DOHH2 (cell line): Measurements from ENCODE around the gene IGF2BP2.

Source experiments
- H3F3A ChIP-seq: fragments of 200-600 bp; sonication (generic), shearing (Covaris generic); 2 replicates; pipeline ENCODE4 v1.6.0; 2016; ENCODE audit warnings: antibody characterized with exemption, mild to moderate bottlenecking; ENCODE audit not compliant: control insufficient read depth, insufficient read depth
- H3K27ac ChIP-seq: fragments of 200-600 bp; sonication (generic); 2 replicates; pipeline ENCODE4 v1.5.1; 2014; ENCODE audit warnings: low read depth, mild to moderate bottlenecking, low read length, moderate library complexity
- H3K27me3 ChIP-seq: fragments of 200-600 bp; sonication (generic); 2 replicates; pipeline ENCODE4 v1.6.1; 2014; ENCODE audit warnings: mild to moderate bottlenecking, low read length, mixed read lengths; ENCODE audit not compliant: control insufficient read depth
- H3K36me3 ChIP-seq: fragments of 200-600 bp; sonication (generic); 2 replicates; pipeline ENCODE4 v1.6.1; 2014; ENCODE audit warnings: mild to moderate bottlenecking, low read length, moderate library complexity, mixed read lengths; ENCODE audit not compliant: control insufficient read depth
- H3K4me1 ChIP-seq: fragments of 200-600 bp; sonication (generic); 2 replicates; pipeline ENCODE4 v1.6.1; 2014; ENCODE audit warnings: mild to moderate bottlenecking, low read length, mixed read lengths; ENCODE audit not compliant: control insufficient read depth
- H3K4me2 ChIP-seq: fragments of 200-600 bp; sonication (generic); 2 replicates; pipeline ENCODE4 v1.6.0; 2014; ENCODE audit warnings: mild to moderate bottlenecking, low read length, moderate library complexity
- H3K4me3 ChIP-seq: fragments of 200-600 bp; sonication (generic); 2 replicates; pipeline ENCODE4 v1.5.1; 2014; ENCODE audit warnings: mild to moderate bottlenecking, low read length, mixed read lengths
- H3K79me2 ChIP-seq: fragments of 200-600 bp; sonication (generic); 2 replicates; pipeline ENCODE4 v1.6.1; 2014; ENCODE audit warnings: mild to moderate bottlenecking, low read length, mixed read lengths; ENCODE audit not compliant: control insufficient read depth
- H3K9me2 ChIP-seq: fragments of 200-600 bp; sonication (generic); replicated peaks from 2 replicates; pipeline ENCODE4 v1.6.1; 2014; ENCODE audit warnings: mild to moderate bottlenecking, low read length, mixed read lengths; ENCODE audit not compliant: control insufficient read depth
- H3K9me3 ChIP-seq: fragments of 200-600 bp; sonication (generic); 2 replicates; pipeline ENCODE4 v1.6.1; 2014; ENCODE audit warnings: antibody characterized with exemption, low read length, mixed read lengths; ENCODE audit not compliant: control insufficient read depth, insufficient read depth
- H4K20me1 ChIP-seq: fragments of 200-600 bp; sonication (generic); 2 replicates; pipeline ENCODE4 v1.6.0; 2014; ENCODE audit warnings: low read depth, mild to moderate bottlenecking, antibody characterized with exemption, low read length, moderate library complexity; ENCODE audit not compliant: control insufficient read depth, insufficient read depth
- EZH2phosphoT487 ChIP-seq: fragments of 200-600 bp; sonication (generic); IDR thresholded peaks from 2 replicates; pipeline ENCODE4 v1.6.1; 2017; ENCODE audit warnings: borderline replicate concordance, mild to moderate bottlenecking, antibody characterized with exemption, low read length, moderate library complexity, mixed read lengths
- TF ChIP-seq, protein P1 (sequence below): fragments of 200-600 bp; sonication (generic); IDR thresholded peaks from one replicate; pipeline ENCODE4 v1.5.1; 2014; ENCODE audit warnings: antibody characterized with exemption, mild to moderate bottlenecking, low read depth, low read length; ENCODE audit not compliant: poor library complexity, severe bottlenecking

IGF2BP2 gene

GRCh38 chr3:185733980-185734724 is 90.7 kb downstream of the IGF2BP2 start:
- H3K79me2 ChIP-seq = no peaks in the 10 kb centered on the region
- no peaks in the 10 kb centered on the region for H3K9me2 ChIP-seq
- H3K27me3 ChIP-seq = no peaks in the 10 kb centered on the region
- H3K4me2 ChIP-seq = 0 out of 2 replicates have a peak overlapping the region, but pooled peaks have one; percentile 4
- H3K27ac ChIP-seq = no peak overlapping the region
- no peaks in the 10 kb centered on the region for H3K36me3 ChIP-seq
- H3K4me1 ChIP-seq = peaks cover 38% of the 10 kb centered on the region
- no peaks in the 10 kb centered on the region for H3F3A ChIP-seq
- no peaks in the 10 kb centered on the region for H3K9me3 ChIP-seq
- H4K20me1 ChIP-seq = no peaks in the 10 kb centered on the region
- TF ChIP-seq EZH2phosphoT487 = no peak
- TF ChIP-seq, protein P1, sequence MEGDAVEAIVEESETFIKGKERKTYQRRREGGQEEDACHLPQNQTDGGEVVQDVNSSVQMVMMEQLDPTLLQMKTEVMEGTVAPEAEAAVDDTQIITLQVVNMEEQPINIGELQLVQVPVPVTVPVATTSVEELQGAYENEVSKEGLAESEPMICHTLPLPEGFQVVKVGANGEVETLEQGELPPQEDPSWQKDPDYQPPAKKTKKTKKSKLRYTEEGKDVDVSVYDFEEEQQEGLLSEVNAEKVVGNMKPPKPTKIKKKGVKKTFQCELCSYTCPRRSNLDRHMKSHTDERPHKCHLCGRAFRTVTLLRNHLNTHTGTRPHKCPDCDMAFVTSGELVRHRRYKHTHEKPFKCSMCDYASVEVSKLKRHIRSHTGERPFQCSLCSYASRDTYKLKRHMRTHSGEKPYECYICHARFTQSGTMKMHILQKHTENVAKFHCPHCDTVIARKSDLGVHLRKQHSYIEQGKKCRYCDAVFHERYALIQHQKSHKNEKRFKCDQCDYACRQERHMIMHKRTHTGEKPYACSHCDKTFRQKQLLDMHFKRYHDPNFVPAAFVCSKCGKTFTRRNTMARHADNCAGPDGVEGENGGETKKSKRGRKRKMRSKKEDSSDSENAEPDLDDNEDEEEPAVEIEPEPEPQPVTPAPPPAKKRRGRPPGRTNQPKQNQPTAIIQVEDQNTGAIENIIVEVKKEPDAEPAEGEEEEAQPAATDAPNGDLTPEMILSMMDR = peak; percentile 72
- no peak overlapping the region for H3K4me3 ChIP-seq

GRCh38 chr3:185732782-185733181 is 92.1 kb downstream of the IGF2BP2 start:
- Histone ChIP-seq H3K4me3 (no peak overlapping the region), H3K9me3 (no peaks in the 10 kb centered on the region), H3K79me2 (no peaks in the 10 kb centered on the region), H3K27me3 (0 out of 2 replicates have a peak, but pooled peaks cover 2% of the 10 kb centered on the region), H3K4me2 (no peak overlapping the region; the same call in 1 of the 2 replicates), H3K9me2 (no peaks in the 10 kb centered on the region), H3F3A (no peaks in the 10 kb centered on the region), H3K27ac (no peak overlapping the region), H3K4me1 (peaks cover 27% of the 10 kb centered on the region), H3K36me3 (no peaks in the 10 kb centered on the region), H4K20me1 (no peaks in the 10 kb centered on the region)
- no peak for TF ChIP-seq EZH2phosphoT487
- TF ChIP-seq, protein P1 = no peak

DNA sequence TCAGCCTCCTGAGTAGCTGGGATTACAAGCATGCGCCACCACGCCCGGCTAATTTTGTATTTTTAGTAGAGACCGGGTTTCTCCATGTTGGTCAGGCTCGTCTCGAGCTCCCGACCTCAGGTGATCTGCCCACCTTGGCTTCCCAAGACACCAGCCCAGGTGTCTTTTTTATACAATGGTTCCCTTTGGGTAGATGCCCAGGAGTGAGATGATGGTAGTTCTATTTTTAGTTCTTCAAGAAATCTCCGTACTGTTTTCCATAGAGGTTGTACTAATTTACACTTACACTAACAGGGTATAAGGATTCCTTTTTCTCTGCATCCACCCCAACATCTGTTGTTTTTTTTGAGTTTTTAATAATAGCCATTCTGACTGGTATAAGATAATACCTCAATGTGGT is 94.3 kb downstream of the IGF2BP2 start:
- H3K9me3 ChIP-seq = no peaks in the 10 kb centered on the region
- no peaks in the 10 kb centered on the region for H3K36me3 ChIP-seq
- peaks cover 9% of the 10 kb centered on the region for H3K27me3 ChIP-seq
- no peak overlapping the region for H3K4me2 ChIP-seq
- TF ChIP-seq EZH2phosphoT487 = no peak
- TF ChIP-seq, protein P1 = no peak
- no peak overlapping the region for H3K4me3 ChIP-seq
- H3F3A ChIP-seq = no peaks in the 10 kb centered on the region
- no peaks in the 10 kb centered on the region for H3K79me2 ChIP-seq
- H3K27ac ChIP-seq = no peak overlapping the region
- H3K9me2 ChIP-seq = no peaks in the 10 kb centered on the region
- H4K20me1 ChIP-seq = no peaks in the 10 kb centered on the region
- H3K4me1 ChIP-seq = peaks cover 27% of the 10 kb centered on the region
